DOHH2 (cell line): ENCODE measurements around the gene HMX3.

Experiments
- EZH2phosphoT487 ChIP-seq: fragments of 200-600 bp; sonication (generic); IDR thresholded peaks from 2 replicates; pipeline ENCODE4 v1.6.1; 2017; ENCODE audit warnings: borderline replicate concordance, mild to moderate bottlenecking, antibody characterized with exemption, low read length, moderate library complexity, mixed read lengths
- TF ChIP-seq, protein P1 (sequence below): fragments of 200-600 bp; sonication (generic); IDR thresholded peaks from one replicate; pipeline ENCODE4 v1.5.1; 2014; ENCODE audit warnings: antibody characterized with exemption, mild to moderate bottlenecking, low read depth, low read length; ENCODE audit not compliant: poor library complexity, severe bottlenecking

DNA sequence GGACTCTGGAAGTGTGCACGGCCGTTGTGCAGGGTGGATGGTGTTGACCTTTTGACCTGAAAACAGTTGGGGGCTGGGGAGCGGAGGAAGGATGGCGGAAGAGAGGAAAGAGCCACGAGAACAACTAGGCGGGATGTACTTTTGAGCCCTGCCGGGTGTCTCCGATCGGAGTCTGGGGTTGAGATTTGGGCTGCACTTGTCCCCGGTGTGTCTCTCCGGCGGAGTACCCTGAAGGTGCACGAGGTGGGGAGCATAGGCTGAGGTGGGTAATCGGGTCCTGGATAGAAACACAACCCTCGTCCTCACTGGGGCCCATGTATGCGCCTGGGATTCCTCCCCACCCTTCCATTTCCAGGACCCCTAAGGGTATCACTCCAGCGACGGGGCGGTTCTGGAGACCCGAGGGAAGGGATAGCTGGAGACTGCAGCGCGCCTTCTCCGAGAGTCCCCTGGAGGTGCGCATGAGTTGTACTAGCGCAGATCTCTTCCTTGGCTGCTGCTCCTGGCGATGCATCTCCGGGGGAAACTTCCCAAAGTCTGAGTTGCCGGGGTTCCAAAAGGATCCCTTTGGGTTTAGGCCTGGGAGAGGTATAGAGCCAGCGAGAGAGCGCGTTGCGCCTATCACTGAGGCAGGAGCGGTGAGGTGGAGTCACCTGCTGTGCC is 7.5 kb downstream of the HMX3 start:
- TF ChIP-seq, protein P1, sequence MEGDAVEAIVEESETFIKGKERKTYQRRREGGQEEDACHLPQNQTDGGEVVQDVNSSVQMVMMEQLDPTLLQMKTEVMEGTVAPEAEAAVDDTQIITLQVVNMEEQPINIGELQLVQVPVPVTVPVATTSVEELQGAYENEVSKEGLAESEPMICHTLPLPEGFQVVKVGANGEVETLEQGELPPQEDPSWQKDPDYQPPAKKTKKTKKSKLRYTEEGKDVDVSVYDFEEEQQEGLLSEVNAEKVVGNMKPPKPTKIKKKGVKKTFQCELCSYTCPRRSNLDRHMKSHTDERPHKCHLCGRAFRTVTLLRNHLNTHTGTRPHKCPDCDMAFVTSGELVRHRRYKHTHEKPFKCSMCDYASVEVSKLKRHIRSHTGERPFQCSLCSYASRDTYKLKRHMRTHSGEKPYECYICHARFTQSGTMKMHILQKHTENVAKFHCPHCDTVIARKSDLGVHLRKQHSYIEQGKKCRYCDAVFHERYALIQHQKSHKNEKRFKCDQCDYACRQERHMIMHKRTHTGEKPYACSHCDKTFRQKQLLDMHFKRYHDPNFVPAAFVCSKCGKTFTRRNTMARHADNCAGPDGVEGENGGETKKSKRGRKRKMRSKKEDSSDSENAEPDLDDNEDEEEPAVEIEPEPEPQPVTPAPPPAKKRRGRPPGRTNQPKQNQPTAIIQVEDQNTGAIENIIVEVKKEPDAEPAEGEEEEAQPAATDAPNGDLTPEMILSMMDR = no peak
- TF ChIP-seq EZH2phosphoT487 = no peak
